GM21528 (cell line): ENCODE results near the gene THSD8.
"Not testable (repeated sequence)": the region's sequence is repeated elsewhere in the genome, so short reads cannot be mapped to it uniquely, and the experiment has no call there.

Experiments used
- ATAC-seq: cut with Tn5 transposase; IDR thresholded peaks from one replicate; pipeline ENCODE4 v1.9.1; 2021; ENCODE audit warnings: mild to moderate bottlenecking, moderate library complexity; ENCODE audit not compliant: unreplicated experiment, low FRiP score

Gene THSD8

GRCh38 chr19:12821761-12822160, 19.9 kb downstream of the THSD8 start:
- ATAC-seq, result no peak

GRCh38 chr19:12825254-12826131, 23.6 kb downstream of the THSD8 start:
- no peak for ATAC-seq

DNA sequence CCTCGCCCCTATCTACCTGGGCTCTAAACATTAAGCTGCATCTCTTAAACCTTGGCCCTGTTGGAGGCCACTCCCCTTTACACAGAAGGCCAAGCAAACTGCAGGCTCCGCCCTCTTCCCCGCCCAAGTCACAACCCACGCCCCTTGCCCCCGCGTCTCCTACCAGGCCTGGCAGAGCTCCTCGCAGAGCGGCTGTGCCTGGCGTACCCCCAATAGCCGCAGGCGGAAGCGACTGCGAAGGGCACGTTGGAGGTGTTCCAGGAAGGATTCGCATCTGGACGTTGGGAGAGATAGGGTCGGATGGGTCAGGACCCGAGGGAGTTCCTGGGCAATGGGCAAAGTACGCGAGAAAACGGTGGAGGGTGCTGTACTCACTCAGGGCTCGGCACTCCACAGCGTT, 26.6 kb downstream of the THSD8 start:
- ATAC-seq, result no peak

GRCh38 chr19:12833418-12833737, 31.5 kb downstream of the THSD8 start:
- no peak for ATAC-seq

DNA sequence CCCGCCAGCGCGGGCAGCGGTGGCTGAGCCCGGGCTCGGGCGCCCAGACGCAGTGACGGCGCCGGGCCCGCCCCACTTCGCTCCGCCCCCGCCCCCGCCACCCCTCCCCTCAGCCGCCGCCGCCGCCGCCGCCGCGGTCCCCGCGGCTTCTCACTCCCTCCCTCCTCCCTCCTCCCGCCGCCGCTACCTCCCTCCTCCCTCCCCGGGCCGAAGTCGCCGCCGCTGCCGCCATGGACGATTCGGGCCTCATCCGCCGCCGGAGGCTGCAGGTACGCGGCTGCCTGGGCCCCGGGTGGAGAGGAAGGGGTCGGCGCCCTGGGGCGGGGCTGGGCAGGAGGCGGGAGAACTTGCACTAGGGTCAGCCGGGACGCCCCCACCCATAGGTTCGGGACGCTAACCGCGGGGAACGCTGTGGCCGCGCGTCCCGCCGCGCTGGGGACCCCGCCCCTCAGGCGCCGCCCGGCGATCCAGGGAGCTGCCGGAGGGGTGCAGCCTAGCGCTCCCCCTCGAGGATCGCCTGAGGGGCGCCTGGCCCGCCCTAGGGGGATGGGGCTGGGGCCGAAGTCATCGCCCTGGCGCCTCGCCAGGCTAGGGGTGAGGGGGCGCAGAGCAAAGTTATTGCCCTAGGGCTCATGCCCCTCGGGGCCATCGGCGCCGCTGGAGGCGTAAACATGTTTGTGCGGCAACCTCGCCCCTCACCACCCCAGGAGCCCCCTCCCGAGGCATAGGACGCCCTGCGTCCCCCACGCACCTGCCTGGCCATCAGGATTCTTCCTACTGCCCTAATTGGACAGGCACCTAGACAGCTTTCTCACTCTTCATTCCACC, 32.1 kb downstream of the THSD8 start:
- ATAC-seq, result no peak

DNA sequence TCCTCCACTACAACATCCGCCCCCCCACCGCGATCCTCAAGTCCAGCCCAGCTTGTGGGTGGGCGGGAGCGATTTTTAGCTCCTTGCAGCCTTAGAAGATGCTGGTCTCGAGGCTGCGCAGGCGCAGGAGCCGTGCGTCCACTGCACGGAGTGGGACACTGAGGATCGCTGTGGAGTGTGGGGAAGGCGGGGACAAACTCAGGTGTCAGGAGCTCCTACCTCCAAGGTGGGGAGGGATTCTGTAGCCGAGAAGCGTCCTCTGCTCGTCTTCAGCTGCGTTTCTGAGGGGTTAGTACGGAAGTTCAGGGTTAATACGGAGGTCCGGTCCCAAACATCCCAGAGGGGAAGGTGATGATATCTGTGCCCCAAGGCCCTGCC, 32.7 kb downstream of the THSD8 start, which contains the start of gene RTBDN:
Gene RTBDN (minus strand): TSS at position 14 of the 378 bp plus-strand sequence. CDS start 4,600 bp downstream, outside the sequence.
- no peak for ATAC-seq

- no peak for ATAC-seq
Measured at GRCh38 chr19:12834976-12835757, 33.3 kb downstream of the THSD8 start.

DNA sequence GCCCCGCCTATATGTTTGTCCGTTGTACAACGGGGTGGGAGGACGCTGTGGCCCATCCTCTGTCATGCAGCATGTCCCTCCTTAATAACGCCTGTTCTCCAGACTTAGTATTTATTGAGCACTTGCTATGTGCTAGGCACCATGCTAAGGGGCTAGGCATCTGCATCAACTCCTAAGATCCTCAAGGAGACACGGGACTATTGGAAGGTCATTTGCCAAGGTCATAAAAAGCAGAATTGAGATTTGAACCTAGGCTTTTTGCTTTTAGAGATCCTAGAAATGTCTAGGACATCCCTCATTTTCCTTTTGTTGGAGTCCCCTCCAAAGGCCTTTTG, 34.6 kb downstream of the THSD8 start:
- ATAC-seq, result no peak

- no peak for ATAC-seq
Measured at GRCh38 chr19:12837225-12837624, 35.4 kb downstream of the THSD8 start.

- no peak for ATAC-seq
Measured at GRCh38 chr19:12838182-12838885, 36.5 kb downstream of the THSD8 start, which contains the start of gene MAST1. MAST1 (plus strand) TSS chr19:12838515; CDS start chr19:12838573, 58 bp downstream.

GRCh38 chr19:12838886-12839756, 37.3 kb downstream of the THSD8 start:
- ATAC-seq, result no peak

DNA sequence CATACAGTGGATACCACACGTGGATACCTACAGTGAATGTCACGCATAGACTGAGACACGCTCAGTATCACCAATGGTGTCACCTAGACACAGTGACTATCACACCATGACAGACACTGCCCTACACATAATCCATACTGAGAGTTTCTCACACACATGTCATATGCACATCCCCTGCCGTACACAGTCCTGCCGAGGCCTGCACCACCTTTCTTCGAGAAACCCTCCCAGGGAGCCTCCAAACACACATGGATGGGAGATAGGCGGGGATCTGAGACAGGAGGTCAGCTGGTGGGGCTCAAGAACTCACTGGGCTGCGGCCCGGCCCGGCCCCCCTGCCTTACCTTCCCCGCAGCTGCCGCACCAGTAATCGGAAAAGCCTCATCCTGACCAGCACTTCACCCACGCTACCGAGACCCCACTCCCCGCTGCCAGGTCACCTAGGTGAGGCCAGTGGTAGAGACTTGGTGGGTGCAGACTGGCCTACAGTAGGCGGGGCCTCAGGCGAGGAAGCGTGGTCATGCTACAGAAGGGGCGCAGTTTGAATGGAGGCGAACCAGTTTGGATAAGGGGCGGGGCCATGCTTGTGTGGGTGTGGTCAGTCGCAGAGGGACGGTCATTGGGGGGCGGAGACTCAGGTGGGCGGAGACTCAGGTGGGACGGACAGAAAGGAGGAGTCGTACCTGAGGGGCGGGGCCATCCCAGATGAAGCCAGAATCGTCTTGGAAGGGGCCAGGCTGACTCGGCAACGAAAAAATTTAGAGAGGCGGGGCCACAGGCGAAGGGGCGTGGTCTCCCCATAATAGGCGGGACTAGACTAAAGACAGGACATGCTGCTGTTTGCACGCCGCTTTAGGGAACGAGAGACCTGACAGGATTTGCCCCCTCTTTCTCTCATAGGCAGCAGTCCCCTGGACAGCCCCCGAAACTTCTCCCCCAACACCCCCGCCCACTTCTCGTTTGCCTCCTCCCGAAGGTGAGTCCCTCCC, 38.5 kb downstream of the THSD8 start:
- no peak for ATAC-seq

- ATAC-seq, result no peak
Measured at GRCh38 chr19:12841094-12841493, 39.2 kb downstream of the THSD8 start.

DNA sequence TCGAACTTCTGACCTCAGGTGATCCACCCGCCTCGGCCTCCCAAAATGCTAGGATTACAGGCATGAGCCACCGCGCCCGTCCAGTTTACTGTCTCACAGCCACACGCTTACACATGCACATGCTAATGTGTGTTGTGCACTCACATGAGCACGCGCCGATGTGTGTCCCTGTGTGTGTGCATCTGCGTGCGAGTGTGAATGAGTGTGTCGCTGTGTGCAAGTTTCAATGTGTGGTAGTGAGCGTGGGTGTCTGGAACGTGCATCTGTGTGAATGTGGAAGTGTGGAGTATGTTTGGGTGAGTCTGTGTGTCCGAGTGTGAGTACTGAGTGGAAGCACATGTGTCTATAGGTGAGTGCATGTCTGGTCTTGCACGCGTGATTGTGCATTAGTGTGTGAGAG, 40.6 kb downstream of the THSD8 start:
- no peak for ATAC-seq

DNA sequence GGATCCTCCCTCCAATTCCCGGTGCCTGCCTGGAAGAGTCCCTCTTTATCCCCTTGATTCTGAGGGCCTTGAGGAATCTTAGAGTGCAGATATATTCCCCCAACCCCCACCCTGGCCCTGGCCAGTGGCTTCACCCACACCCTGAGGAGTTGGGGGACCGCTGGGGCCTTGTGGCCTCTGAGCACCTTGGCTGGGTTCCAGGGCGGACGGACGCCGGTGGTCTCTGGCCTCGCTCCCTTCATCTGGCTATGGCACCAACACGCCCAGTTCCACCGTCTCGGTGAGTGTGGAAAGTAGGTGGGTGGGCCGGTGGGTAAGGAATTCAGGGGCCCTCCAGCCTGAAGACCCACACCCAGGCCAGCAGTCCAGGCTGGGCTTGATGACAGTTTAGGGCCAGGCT, 41.5 kb downstream of the THSD8 start:
- ATAC-seq, result no peak

DNA sequence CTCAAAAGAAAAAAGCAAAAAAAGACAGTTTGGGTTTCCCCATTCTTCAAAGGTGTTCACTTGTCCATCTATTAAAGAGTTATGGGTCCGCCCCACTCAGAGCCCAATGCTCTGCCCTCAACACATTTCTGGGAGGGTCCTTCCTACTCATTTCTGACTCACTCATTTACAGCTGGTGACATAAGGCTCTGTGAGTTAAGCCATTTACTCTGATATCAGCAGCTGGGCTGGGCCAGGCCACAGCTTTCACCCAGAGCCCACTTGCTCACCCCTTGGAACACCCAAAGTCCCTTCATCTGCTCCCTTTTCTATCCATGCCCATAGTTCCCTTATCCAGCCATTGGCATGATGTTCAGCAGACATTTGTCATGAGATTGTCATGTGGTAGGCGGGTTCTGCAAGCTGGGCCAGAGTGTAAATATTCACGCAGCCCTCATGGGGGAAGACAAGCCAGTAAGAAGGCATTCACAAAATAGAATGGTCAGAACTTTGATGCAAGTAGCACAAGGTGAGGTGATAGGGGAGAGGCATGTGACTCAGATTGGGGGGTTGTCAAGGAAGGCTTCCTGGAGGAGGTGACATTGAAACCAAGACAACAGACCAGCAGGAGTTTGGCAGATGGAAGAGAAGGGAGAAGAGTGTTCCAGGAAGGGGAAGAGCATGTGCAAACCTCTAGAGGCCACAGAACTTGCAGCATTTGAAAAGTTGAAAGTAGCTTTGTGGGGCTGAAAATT, 42.3 kb downstream of the THSD8 start:
- no peak for ATAC-seq

- ATAC-seq, result not testable (repeated sequence)
Measured at GRCh38 chr19:12846613-12847012, 44.7 kb downstream of the THSD8 start.
